Anterior cingulate cortex (tissue), 58 donors: ENCODE data around the gene WWOX.

ENCODE experiments used
- DNase-seq, 58 donors: peaks; one replicate each; lab custom pipeline; 2025; lab: John Stamatoyannopoulos, UW

Gene WWOX

GRCh38 chr16:78102122-78102660, 2.7 kb downstream of the WWOX start:
- peak in 9 of 58 donors; percentile 5 to 42 (median 9) for DNase-seq

- peak in 34 of 58 donors; percentile 6 to 56 (median 28) for DNase-seq
Observed at GRCh38 chr16:78102865-78103264, 3.4 kb downstream of the WWOX start.

- no peak for DNase-seq
Observed at GRCh38 chr16:78105517-78105916, 6.1 kb downstream of the WWOX start.

- no peak for DNase-seq
Observed at GRCh38 chr16:78106686-78107085, 7.2 kb downstream of the WWOX start.

- DNase-seq = no peak
Observed at GRCh38 chr16:78108451-78108850, 9.0 kb downstream of the WWOX start.

- DNase-seq = no peak
Observed at GRCh38 chr16:78113258-78113657, 13.8 kb downstream of the WWOX start.

GRCh38 chr16:78115659-78116058, 16.2 kb downstream of the WWOX start:
- no peak for DNase-seq

- no peak for DNase-seq
Observed at GRCh38 chr16:78116946-78117345, 17.5 kb downstream of the WWOX start.

- no peak for DNase-seq
Observed at GRCh38 chr16:78117391-78117790, 17.9 kb downstream of the WWOX start.

- no peak for DNase-seq
Observed at GRCh38 chr16:78118469-78119025, 19.1 kb downstream of the WWOX start.

GRCh38 chr16:78122774-78123315, 23.4 kb downstream of the WWOX start:
- DNase-seq = peak in 26 of 58 donors; percentile 3 to 87 (median 22)

GRCh38 chr16:78125112-78125844, 25.8 kb downstream of the WWOX start:
- DNase-seq = no peak

GRCh38 chr16:78126662-78127061, 27.2 kb downstream of the WWOX start:
- DNase-seq = no peak

- DNase-seq = no peak
Observed at GRCh38 chr16:78127130-78127529, 27.7 kb downstream of the WWOX start.

- no peak for DNase-seq
Observed at GRCh38 chr16:78128913-78129312, 29.5 kb downstream of the WWOX start.

- DNase-seq = no peak
Observed at GRCh38 chr16:78129349-78129748, 29.9 kb downstream of the WWOX start.

GRCh38 chr16:78130083-78130608, 30.7 kb downstream of the WWOX start:
- no peak for DNase-seq

- DNase-seq = no peak
Observed at GRCh38 chr16:78130950-78131349, 31.5 kb downstream of the WWOX start.

GRCh38 chr16:78133919-78134318, 34.5 kb downstream of the WWOX start:
- DNase-seq = no peak

GRCh38 chr16:78134944-78135619, 35.6 kb downstream of the WWOX start:
- no peak for DNase-seq

- no peak for DNase-seq
Observed at GRCh38 chr16:78137179-78137578, 37.7 kb downstream of the WWOX start.
